ENCODE measurements around the gene KCNJ9.

KCNJ9 gene

DNA sequence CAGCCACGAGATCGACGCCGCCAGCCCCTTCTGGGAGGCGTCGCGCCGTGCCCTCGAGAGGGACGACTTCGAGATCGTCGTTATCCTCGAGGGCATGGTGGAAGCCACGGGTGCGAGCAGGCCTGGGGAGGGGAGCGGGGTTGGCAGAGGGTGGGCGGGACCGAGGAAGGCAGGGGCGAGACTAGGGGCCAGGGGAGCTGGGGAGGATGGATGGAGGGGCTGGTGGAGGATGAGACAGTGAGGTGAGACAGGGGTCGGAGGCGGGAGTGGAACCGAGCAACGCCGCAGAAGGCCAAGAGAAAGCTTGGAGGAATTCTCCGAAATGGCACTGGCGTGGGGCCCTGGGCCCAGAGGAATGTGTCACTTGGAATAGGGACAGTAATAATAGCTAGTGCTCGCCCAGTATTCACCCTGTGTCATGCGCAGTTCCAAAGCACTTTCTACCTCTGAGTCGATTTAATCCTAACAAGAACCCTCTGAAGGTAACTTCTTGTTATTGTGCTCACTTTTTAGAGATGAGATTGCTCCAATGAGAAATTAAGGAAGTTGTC is 3.5 kb downstream of the KCNJ9 start:
- H3K4me1 ChIP-seq (ENCODE audit: control insufficient read depth in 2 of 2, insufficient read depth in 1 of 2, low read depth in 1 of 2, low read length in 2 of 2), result peaks cover 3% of the 10 kb centered on the region in 2 donors
- H3K18ac ChIP-seq (ENCODE audit: low read length), result peak overlapping the region; percentile 98
- H3K79me1 ChIP-seq (ENCODE audit: low read depth, low read length), result no peaks in the 10 kb centered on the region
- no peak overlapping the region for H4K91ac ChIP-seq (ENCODE audit: low read depth, low read length, poor library complexity)
- H3K14ac ChIP-seq (ENCODE audit: low read length), result no peak overlapping the region
- peak overlapping the region; percentile 68 for H2BK12ac ChIP-seq (ENCODE audit: low read length)
- no peak overlapping the region for H2BK120ac ChIP-seq (ENCODE audit: low read depth, low read length)
- peak overlapping the region; percentile 87 for H2BK15ac ChIP-seq (ENCODE audit: low read length)
- H4K8ac ChIP-seq (ENCODE audit: low read depth, low read length), result peak overlapping the region; percentile 25
- WGBS, 2 donors (ENCODE audit: extremely low coverage in 2 of 2, insufficient read length in 2 of 2, insufficient replicate concordance in 1 of 2), result no CpG with 5 or more reads among the region's 30 CpGs
- H3K4me3 ChIP-seq (ENCODE audit: low read length in 2 of 2), result no peak overlapping the region
- peak overlapping the region; percentile 46 for H2BK5ac ChIP-seq (ENCODE audit: low read length)
- no peak overlapping the region for H3K4me2 ChIP-seq (ENCODE audit: insufficient read depth, low read length, poor library complexity, severe bottlenecking)
- peaks cover 0 to 40% (median 31%) of the 10 kb centered on the region in 3 experiments for H3K27me3 ChIP-seq (ENCODE audit: control insufficient read depth in 3 of 3, insufficient read depth in 3 of 3, low read depth in 1 of 3, low read length in 3 of 3)
- peak overlapping the region; percentile 10 for H3K4ac ChIP-seq (ENCODE audit: low read length)
- H2AK5ac ChIP-seq (ENCODE audit: low read depth, low read length), result peak overlapping the region; percentile 49
- no peak overlapping the region for H3K9ac ChIP-seq (ENCODE audit: low read depth, low read length, poor library complexity)
- peak overlapping the region; percentile 19 for H3K23ac ChIP-seq (ENCODE audit: low read depth, low read length, poor library complexity)
- no peaks in the 10 kb centered on the region for H3K36me3 ChIP-seq (replicated peaks in 1 of 2; ENCODE audit: control insufficient read depth in 2 of 2, insufficient read depth in 2 of 2, low read length in 2 of 2)
- no peak overlapping the region for H2AFZ ChIP-seq (ENCODE audit: low read length)
- no peak for DNase-seq (ENCODE audit: low spot score)
- H3K27ac ChIP-seq (replicated peaks; ENCODE audit: low read length), result no peak overlapping the region
- H3K9me3 ChIP-seq (replicated peaks in 1 of 2; ENCODE audit: control insufficient read depth in 2 of 2, insufficient read depth in 1 of 2, low read depth in 1 of 2, low read length in 2 of 2), result no peaks in the 10 kb centered on the region

GRCh38 chr1:160085686-160086455 is 4.5 kb downstream of the KCNJ9 start:
- H3K18ac ChIP-seq (ENCODE audit: low read length), result no peak overlapping the region
- no CpG with 5 or more reads among the region's 19 CpGs for WGBS, 2 donors (ENCODE audit: extremely low coverage in 2 of 2, insufficient read length in 2 of 2, insufficient replicate concordance in 1 of 2)
- H3K4me2 ChIP-seq (ENCODE audit: insufficient read depth, low read length, poor library complexity, severe bottlenecking), result no peak overlapping the region
- H2BK15ac ChIP-seq (ENCODE audit: low read length), result no peak overlapping the region
- no peak overlapping the region for H3K23ac ChIP-seq (ENCODE audit: low read depth, low read length, poor library complexity)
- no peaks in the 10 kb centered on the region for H3K79me1 ChIP-seq (ENCODE audit: low read depth, low read length)
- H3K4me3 ChIP-seq (ENCODE audit: low read length in 2 of 2), result no peak overlapping the region
- DNase-seq (ENCODE audit: low spot score), result peak; percentile 78
- H2AK5ac ChIP-seq (ENCODE audit: low read depth, low read length), result no peak overlapping the region
- peaks cover 0 to 32% (median 23%) of the 10 kb centered on the region in 3 experiments for H3K27me3 ChIP-seq (ENCODE audit: control insufficient read depth in 3 of 3, insufficient read depth in 3 of 3, low read depth in 1 of 3, low read length in 3 of 3)
- peaks cover 3% of the 10 kb centered on the region in 2 donors for H3K4me1 ChIP-seq (ENCODE audit: control insufficient read depth in 2 of 2, insufficient read depth in 1 of 2, low read depth in 1 of 2, low read length in 2 of 2)
- H3K27ac ChIP-seq (replicated peaks; ENCODE audit: low read length), result no peak overlapping the region
- no peak overlapping the region for H3K14ac ChIP-seq (ENCODE audit: low read length)
- no peak overlapping the region for H2BK120ac ChIP-seq (ENCODE audit: low read depth, low read length)
- H3K4ac ChIP-seq (ENCODE audit: low read length), result no peak overlapping the region
- H4K8ac ChIP-seq (ENCODE audit: low read depth, low read length), result no peak overlapping the region
- no peak overlapping the region for H2AFZ ChIP-seq (ENCODE audit: low read length)
- H3K9me3 ChIP-seq (replicated peaks in 1 of 2; ENCODE audit: control insufficient read depth in 2 of 2, insufficient read depth in 1 of 2, low read depth in 1 of 2, low read length in 2 of 2), result no peaks in the 10 kb centered on the region
- no peak overlapping the region for H2BK5ac ChIP-seq (ENCODE audit: low read length)
- no peak overlapping the region for H2BK12ac ChIP-seq (ENCODE audit: low read length)
- no peak overlapping the region for H3K9ac ChIP-seq (ENCODE audit: low read depth, low read length, poor library complexity)
- H4K91ac ChIP-seq (ENCODE audit: low read depth, low read length, poor library complexity), result no peak overlapping the region
- H3K36me3 ChIP-seq (replicated peaks in 1 of 2; ENCODE audit: control insufficient read depth in 2 of 2, insufficient read depth in 2 of 2, low read length in 2 of 2), result no peaks in the 10 kb centered on the region

DNA sequence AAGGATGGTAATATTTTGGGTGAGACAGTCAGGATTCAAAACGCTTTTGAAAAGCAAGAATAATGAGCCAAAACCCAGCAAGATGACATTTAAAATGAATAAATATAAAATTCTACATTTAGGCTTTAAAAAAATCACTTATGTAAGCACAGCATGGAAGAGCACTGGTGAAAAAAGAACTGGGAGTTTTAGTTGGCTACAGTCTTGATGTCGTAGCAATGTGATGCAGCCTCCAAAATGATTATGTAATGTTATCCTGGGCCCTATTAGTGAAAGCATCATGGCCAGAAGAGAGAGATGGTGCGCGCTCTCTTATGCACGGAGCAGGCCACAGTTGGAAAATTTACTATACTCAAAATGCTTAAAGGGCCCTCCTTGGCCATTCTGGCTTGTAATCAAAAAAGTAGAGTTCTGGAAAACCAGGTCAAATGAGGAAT is 5.1 kb downstream of the KCNJ9 start:
- Histone ChIP-seq H3K4me1 (ENCODE audit: control insufficient read depth in 2 of 2, insufficient read depth in 1 of 2, low read depth in 1 of 2, low read length in 2 of 2) (peaks cover 3% of the 10 kb centered on the region in 2 donors), H4K8ac (ENCODE audit: low read depth, low read length) (no peak overlapping the region), H4K91ac (ENCODE audit: low read depth, low read length, poor library complexity) (no peak overlapping the region), H3K9me3 (replicated peaks in 1 of 2; ENCODE audit: control insufficient read depth in 2 of 2, insufficient read depth in 1 of 2, low read depth in 1 of 2, low read length in 2 of 2) (no peaks in the 10 kb centered on the region), H2BK15ac (ENCODE audit: low read length) (no peak overlapping the region), H3K18ac (ENCODE audit: low read length) (no peak overlapping the region), H3K23ac (ENCODE audit: low read depth, low read length, poor library complexity) (no peak overlapping the region), H3K27me3 (ENCODE audit: control insufficient read depth in 3 of 3, insufficient read depth in 3 of 3, low read depth in 1 of 3, low read length in 3 of 3) (peaks cover 0 to 32% (median 19%) of the 10 kb centered on the region in 3 experiments), H3K14ac (ENCODE audit: low read length) (no peak overlapping the region), H2BK120ac (ENCODE audit: low read depth, low read length) (no peak overlapping the region), H3K4me3 (ENCODE audit: low read length in 2 of 2) (no peak overlapping the region), H3K9ac (ENCODE audit: low read depth, low read length, poor library complexity) (no peak overlapping the region), H2BK5ac (ENCODE audit: low read length) (no peak overlapping the region), H3K4me2 (ENCODE audit: insufficient read depth, low read length, poor library complexity, severe bottlenecking) (no peak overlapping the region), H3K4ac (ENCODE audit: low read length) (no peak overlapping the region), H2AFZ (ENCODE audit: low read length) (no peak overlapping the region), H3K27ac (replicated peaks; ENCODE audit: low read length) (no peak overlapping the region), H2BK12ac (ENCODE audit: low read length) (no peak overlapping the region), H2AK5ac (ENCODE audit: low read depth, low read length) (no peak overlapping the region), H3K36me3 (replicated peaks in 1 of 2; ENCODE audit: control insufficient read depth in 2 of 2, insufficient read depth in 2 of 2, low read length in 2 of 2) (no peaks in the 10 kb centered on the region), H3K79me1 (ENCODE audit: low read depth, low read length) (no peaks in the 10 kb centered on the region)
- DNase-seq (ENCODE audit: low spot score), result no peak
- WGBS, 2 donors (ENCODE audit: extremely low coverage in 2 of 2, insufficient read length in 2 of 2, insufficient replicate concordance in 1 of 2), result no CpG with 5 or more reads among the region's 5 CpGs

- Histone ChIP-seq H2BK120ac (ENCODE audit: low read depth, low read length) (no peak overlapping the region), H3K4me3 (ENCODE audit: low read length in 2 of 2) (no peak overlapping the region), H3K27me3 (ENCODE audit: control insufficient read depth in 3 of 3, insufficient read depth in 3 of 3, low read depth in 1 of 3, low read length in 3 of 3) (peaks cover 0 to 24% (median 13%) of the 10 kb centered on the region in 3 experiments), H2AK5ac (ENCODE audit: low read depth, low read length) (no peak overlapping the region), H2BK12ac (ENCODE audit: low read length) (no peak overlapping the region), H2BK5ac (ENCODE audit: low read length) (no peak overlapping the region), H3K23ac (ENCODE audit: low read depth, low read length, poor library complexity) (no peak overlapping the region), H3K4me2 (ENCODE audit: insufficient read depth, low read length, poor library complexity, severe bottlenecking) (no peak overlapping the region), H2BK15ac (ENCODE audit: low read length) (no peak overlapping the region), H3K4me1 (ENCODE audit: control insufficient read depth in 2 of 2, insufficient read depth in 1 of 2, low read depth in 1 of 2, low read length in 2 of 2) (peaks cover 3% of the 10 kb centered on the region in 2 donors), H3K14ac (ENCODE audit: low read length) (no peak overlapping the region), H3K9ac (ENCODE audit: low read depth, low read length, poor library complexity) (no peak overlapping the region), H3K9me3 (replicated peaks in 1 of 2; ENCODE audit: control insufficient read depth in 2 of 2, insufficient read depth in 1 of 2, low read depth in 1 of 2, low read length in 2 of 2) (no peaks in the 10 kb centered on the region), H2AFZ (ENCODE audit: low read length) (no peak overlapping the region), H4K8ac (ENCODE audit: low read depth, low read length) (no peak overlapping the region), H3K36me3 (replicated peaks in 1 of 2; ENCODE audit: control insufficient read depth in 2 of 2, insufficient read depth in 2 of 2, low read length in 2 of 2) (no peaks in the 10 kb centered on the region), H3K4ac (ENCODE audit: low read length) (no peak overlapping the region), H3K18ac (ENCODE audit: low read length) (no peak overlapping the region), H3K79me1 (ENCODE audit: low read depth, low read length) (no peaks in the 10 kb centered on the region), H4K91ac (ENCODE audit: low read depth, low read length, poor library complexity) (no peak overlapping the region), H3K27ac (replicated peaks; ENCODE audit: low read length) (no peak overlapping the region)
- no peak for DNase-seq (ENCODE audit: low spot score)
- WGBS, 2 donors (ENCODE audit: extremely low coverage in 2 of 2, insufficient read length in 2 of 2, insufficient replicate concordance in 1 of 2), result no CpG with 5 or more reads among the region's 12 CpGs
These were observed 5.9 kb downstream of the KCNJ9 start for GRCh38 chr1:160087118-160087662.

Measured in neuronal stem cell (in vitro differentiated cells).